H4 (cell line): ENCODE data around the gene MBD3L2B. TPM values are rescaled to one million over a fixed set of nuclear protein-coding genes. Genes with fewer than 3 reads are reported as not detected.
"Not testable (repeated sequence)": the region's sequence is repeated elsewhere in the genome, so short reads cannot be mapped to it uniquely, and the experiment has no call there.

Experiments used
- DNase-seq: peaks from one replicate; pipeline ENCODE4 v3.0.0-alpha.2; 2015; ENCODE audit warnings: low spot score
- total RNA-seq: library from RNA; depleted of rRNA; stranded (reverse); fragments of >200 nt; shearing (Covaris generic); gene quantifications from 2 replicates; pipeline ENCODE4 v1.2.3, GENCODE V29; 2014; rRNA removed

Gene MBD3L2B
- not detected in 2 replicates for total RNA-seq

- DNase-seq, result not testable (repeated sequence)
These were observed at the start of gene MBD3L2B for GRCh38 chr19:7021331-7021730. Gene MBD3L2B, minus strand, starts transcription at chr19:7021431. Its CDS starts 34 bp downstream, at chr19:7021397.

DNA sequence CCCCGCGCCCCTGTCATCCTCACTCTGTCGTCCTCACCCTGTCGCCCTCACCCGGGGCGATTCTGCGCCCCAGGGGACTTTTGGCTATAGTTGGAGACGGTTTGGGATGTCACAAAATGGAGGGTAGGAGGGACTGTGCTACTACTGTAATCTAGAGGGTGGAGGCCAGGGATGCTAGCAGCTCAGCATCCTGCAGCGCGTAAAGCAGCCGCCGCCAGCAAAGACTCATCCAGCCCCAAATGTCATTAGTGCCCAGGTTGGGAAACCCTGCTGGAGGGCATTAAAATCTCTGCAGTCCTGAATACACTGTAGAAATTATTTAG, 48.6 kb upstream of the MBD3L2B start:
- DNase-seq, result no peak

- DNase-seq, result peak; percentile 97
These were observed 48.0 kb upstream of the MBD3L2B start, which contains the start of gene ZNF557 for GRCh38 chr19:7069042-7069903. Gene ZNF557, plus strand, starts transcription at chr19:7069703. Its CDS starts 5,372 bp downstream, at chr19:7075075.

- peak; percentile 1 for DNase-seq
These were observed 47.4 kb upstream of the MBD3L2B start for GRCh38 chr19:7068599-7068998.

GRCh38 chr19:7067716-7068115, 46.5 kb upstream of the MBD3L2B start:
- peak; percentile 0 for DNase-seq

- DNase-seq, result peak; percentile 37
These were observed 45.9 kb upstream of the MBD3L2B start for GRCh38 chr19:7067122-7067521.

- DNase-seq, result peak; percentile 3
These were observed 42.7 kb upstream of the MBD3L2B start for GRCh38 chr19:7063764-7064418.

DNA sequence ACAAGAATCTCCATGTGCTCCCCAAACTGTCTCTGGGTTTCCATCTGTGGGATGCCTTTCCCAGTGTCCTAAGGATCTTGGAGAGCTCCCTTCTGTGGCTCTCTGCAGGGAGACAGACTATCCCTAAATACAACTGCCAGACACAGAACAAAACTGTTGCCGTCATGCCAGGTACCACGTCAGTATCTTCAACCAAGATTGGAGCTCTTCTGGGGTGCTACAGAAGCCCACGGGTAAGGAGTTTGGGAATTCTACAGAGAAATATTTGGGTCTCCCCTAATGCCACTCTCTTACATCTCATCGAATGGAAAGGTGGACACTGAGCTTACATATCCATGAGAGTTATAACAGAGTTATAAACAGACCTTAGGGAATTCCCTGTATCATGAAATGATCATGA, 42.1 kb upstream of the MBD3L2B start:
- no peak for DNase-seq

DNA sequence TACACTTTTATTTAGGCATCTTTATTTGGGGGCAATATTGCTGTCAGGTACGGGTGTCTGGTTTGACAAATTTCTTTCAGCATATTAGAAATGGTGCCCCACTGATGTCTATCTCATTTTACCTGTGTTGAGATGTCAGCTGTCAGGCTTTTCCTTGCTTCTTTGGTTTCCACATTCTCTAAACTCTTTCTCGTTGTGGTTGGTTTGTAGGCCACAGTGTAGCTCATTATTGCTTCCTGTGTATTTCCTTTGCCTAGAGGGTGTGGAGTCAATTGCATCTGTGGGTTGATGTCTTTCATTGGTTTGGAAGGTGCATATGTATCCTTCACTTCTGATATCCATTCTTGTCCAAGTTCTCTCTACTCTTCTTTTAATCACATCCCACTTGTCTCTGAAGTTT, 38.7 kb upstream of the MBD3L2B start:
- DNase-seq, result not testable (repeated sequence)

DNA sequence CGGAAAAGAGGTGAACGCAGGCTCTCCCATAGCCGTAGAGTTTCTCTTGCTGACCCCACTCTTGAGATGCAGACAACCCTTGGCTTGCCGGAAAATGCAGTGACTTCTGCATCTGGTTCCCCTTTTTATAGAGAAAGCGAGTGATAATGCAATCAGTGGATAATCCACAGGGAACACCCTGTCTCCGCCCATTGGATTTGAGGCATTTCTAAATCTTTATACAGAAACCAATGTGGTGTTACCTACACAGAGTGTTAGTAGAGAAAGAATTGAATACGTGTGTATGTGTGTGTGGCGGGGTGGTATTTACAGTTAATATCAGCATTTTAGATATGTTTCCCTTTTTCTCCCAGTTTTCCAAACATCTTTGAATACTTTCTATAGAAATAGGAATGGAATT, 37.3 kb upstream of the MBD3L2B start, which contains the start of gene MBD3L3:
TSS of gene MBD3L3 (minus strand) at position 101 of the 400 bp plus-strand sequence. CDS start at position 30, 71 bp downstream.
- DNase-seq, result not testable (repeated sequence)

GRCh38 chr19:7056371-7056770, 35.1 kb upstream of the MBD3L2B start:
- DNase-seq, result not testable (repeated sequence)

- DNase-seq, result not testable (repeated sequence)
These were observed 34.4 kb upstream of the MBD3L2B start for GRCh38 chr19:7055679-7056078.

DNA sequence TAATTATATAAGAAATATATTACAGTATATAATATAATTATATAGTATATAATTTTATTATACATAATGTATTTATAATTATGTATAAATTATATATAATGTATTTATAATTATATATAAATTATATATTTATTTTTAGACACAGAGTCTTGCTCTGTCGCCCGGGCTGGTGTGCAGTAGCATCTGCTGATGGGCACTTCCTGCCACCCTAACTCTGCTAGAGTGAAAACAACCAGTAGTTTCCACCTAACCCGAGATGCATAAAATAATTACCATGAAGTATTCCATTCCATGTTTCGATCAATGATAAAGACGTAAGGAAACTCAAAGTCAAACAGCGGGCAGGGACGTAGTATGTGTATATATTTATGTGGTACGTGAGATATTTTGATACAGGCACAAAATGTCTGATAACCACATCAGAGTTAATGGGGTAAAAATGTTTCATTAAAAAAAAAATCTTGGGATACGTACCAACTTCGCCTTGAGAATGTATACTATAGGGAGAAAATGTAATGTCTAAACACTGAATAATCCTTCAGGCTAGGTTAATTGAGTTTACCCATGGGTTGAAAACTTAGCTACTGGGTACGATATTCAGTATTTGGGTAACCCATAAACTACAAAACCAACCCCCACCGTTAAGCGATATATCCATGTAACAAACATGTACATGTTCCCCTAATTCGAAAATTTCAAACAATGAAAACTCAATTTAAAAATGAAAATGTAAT, 33.6 kb upstream of the MBD3L2B start:
- peak; percentile 0 for DNase-seq

DNA sequence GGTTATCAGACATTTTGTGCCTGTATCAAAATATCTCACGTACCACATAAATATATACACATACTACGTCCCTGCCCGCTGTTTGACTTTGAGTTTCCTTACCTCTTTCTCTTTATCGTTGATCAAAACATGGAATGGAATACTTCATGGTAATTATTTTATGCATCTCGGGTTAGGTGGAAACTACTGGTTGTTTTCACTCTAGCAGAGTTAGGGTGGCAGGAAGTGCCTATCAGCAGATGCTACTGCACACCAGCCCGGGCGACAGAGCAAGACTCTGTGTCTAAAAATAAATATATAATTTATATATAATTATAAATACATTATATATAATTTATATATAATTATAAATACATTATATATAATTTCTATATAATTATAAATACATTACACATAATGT, 31.7 kb upstream of the MBD3L2B start:
- DNase-seq, result not testable (repeated sequence)

GRCh38 chr19:7051421-7051820, 30.2 kb upstream of the MBD3L2B start:
- not testable (repeated sequence) for DNase-seq

GRCh38 chr19:7049021-7049420, 27.8 kb upstream of the MBD3L2B start, which contains the start of gene MBD3L2:
Gene MBD3L2, plus strand, starts transcription at chr19:7049321. Its CDS starts 53 bp downstream, at chr19:7049374.
- not testable (repeated sequence) for DNase-seq

DNA sequence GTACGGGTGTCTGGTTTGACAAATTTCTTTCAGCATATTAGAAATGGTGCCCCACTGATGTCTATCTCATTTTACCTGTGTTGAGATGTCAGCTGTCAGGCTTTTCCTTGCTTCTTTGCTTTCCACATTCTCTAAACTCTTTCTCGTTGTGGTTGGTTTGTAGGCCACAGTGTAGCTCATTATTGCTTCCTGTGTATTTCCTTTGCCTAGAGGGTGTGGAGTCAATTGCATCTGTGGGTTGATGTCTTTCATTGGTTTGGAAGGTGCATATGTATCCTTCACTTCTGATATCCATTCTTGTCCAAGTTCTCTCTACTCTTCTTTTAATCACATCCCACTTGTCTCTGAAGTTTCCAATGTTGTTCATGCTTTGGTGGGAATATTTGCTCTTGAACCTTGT, 20.3 kb upstream of the MBD3L2B start:
- DNase-seq, result not testable (repeated sequence)

GRCh38 chr19:7040079-7040478, 18.8 kb upstream of the MBD3L2B start, which contains the start of gene MBD3L4:
Gene MBD3L4, minus strand, starts transcription at chr19:7040179. Its CDS starts 35 bp downstream, at chr19:7040144.
- DNase-seq, result not testable (repeated sequence)

GRCh38 chr19:7030278-7030677, 9.0 kb upstream of the MBD3L2B start, which contains the start of gene MBD3L5:
Gene MBD3L5, plus strand, starts transcription at chr19:7030578. Its CDS starts 34 bp downstream, at chr19:7030612.
- DNase-seq, result not testable (repeated sequence)

DNA sequence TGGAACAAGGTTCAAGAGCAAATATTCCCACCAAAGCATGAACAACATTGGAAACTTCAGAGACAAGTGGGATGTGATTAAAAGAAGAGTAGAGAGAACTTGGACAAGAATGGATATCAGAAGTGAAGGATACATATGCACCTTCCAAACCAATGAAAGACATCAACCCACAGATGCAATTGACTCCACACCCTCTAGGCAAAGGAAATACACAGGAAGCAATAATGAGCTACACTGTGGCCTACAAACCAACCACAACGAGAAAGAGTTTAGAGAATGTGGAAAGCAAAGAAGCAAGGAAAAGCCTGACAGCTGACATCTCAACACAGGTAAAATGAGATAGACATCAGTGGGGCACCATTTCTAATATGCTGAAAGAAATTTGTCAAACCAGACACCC, 7.6 kb upstream of the MBD3L2B start:
- DNase-seq, result not testable (repeated sequence)

- DNase-seq, result no peak
These were observed 2.4 kb downstream of the MBD3L2B start for GRCh38 chr19:7018828-7019227.

GRCh38 chr19:7013678-7014077, 7.6 kb downstream of the MBD3L2B start:
- DNase-seq, result peak; percentile 68
